Activated CD4-positive, alpha-beta T cell treated with anti-CD3 and anti-CD28 coated beads, Interleukin-2, amount 10 ng/mL, durations not matched to agents 7 days and 5 days (primary cell): ENCODE results near the gene SIGLEC5. TPM values are rescaled to one million over a fixed set of nuclear protein-coding genes. Genes with fewer than 3 reads are reported as not detected.

ENCODE experiments used
- CTCF ChIA-PET: fragments of 350-600 bp; sonication (Branson Sonifier 250); formaldehyde crosslinking; loops from one replicate; lab custom pipeline; 2021; ENCODE audit warnings: antibody characterized with exemption; lab: Charles Lee
- POLR2A ChIA-PET: fragments of 350-600 bp; sonication (Branson Sonifier 250); formaldehyde crosslinking; loops from one replicate; lab custom pipeline; 2021; ENCODE audit warnings: antibody characterized with exemption; lab: Charles Lee
- DNase-seq: peaks from one replicate; pipeline ENCODE4 v3.0.0-alpha.2; 2020
- H3K27ac Mint-ChIP-seq: one replicate; pipeline ENCODE4 v1.8.0; 2021; ENCODE audit warnings: mild to moderate bottlenecking, moderate library complexity, mixed read lengths
- H3K27me3 Mint-ChIP-seq: one replicate; pipeline ENCODE4 v1.8.0; 2021; ENCODE audit warnings: mixed read lengths
- H3K36me3 Mint-ChIP-seq: one replicate; pipeline ENCODE4 v1.8.0; 2021; ENCODE audit warnings: low read depth, mixed read lengths
- H3K4me1 Mint-ChIP-seq: one replicate; pipeline ENCODE4 v1.8.0; 2021; ENCODE audit warnings: mixed read lengths
- H3K4me3 Mint-ChIP-seq: one replicate; pipeline ENCODE4 v1.8.0; 2021; ENCODE audit warnings: mild to moderate bottlenecking, moderate library complexity, mixed read lengths
- H3K9me3 Mint-ChIP-seq: one replicate; pipeline ENCODE4 v1.8.0; 2021; ENCODE audit warnings: mixed read lengths
- total RNA-seq, 2 experiments: library from RNA; stranded (reverse); gene quantifications; one replicate each; pipeline ENCODE4 v1.2.3, GENCODE V29; 2021

SIGLEC5 gene
- total RNA-seq, 2 experiments from 2014 or later = not detected

GRCh38 chr19:51614789-51615188 lies 15.4 kb downstream of the SIGLEC5 start:
- DNase-seq = no peak
- Mint-ChIP-seq H3K36me3 (no peaks in the 10 kb centered on the region), H3K9me3 (peaks cover 7% of the 10 kb centered on the region), H3K4me1 (no peaks in the 10 kb centered on the region), H3K27me3 (peaks cover 9% of the 10 kb centered on the region), H3K4me3 (no peak overlapping the region), H3K27ac (no peak overlapping the region)
- ChIA-PET CTCF (interaction anchor here (1.2 kb wide), 1 partner anchor 19 kb away, joined by 3 read pairs; no protein-coding TSS in a partner anchor), POLR2A (no interaction called here)

GRCh38 chr19:51610576-51610975 lies 19.6 kb downstream of the SIGLEC5 start:
- Mint-ChIP-seq H3K27ac (no peak overlapping the region), H3K9me3 (peaks cover 11% of the 10 kb centered on the region), H3K4me3 (no peak overlapping the region), H3K36me3 (no peaks in the 10 kb centered on the region), H3K4me1 (peaks cover 19% of the 10 kb centered on the region), H3K27me3 (peaks cover 4% of the 10 kb centered on the region)
- ChIA-PET CTCF (no interaction called here), POLR2A (no interaction called here)
- no peak for DNase-seq

- Mint-ChIP-seq H3K9me3 (peaks cover 10% of the 10 kb centered on the region), H3K27me3 (peaks cover 12% of the 10 kb centered on the region), H3K4me1 (peaks cover 19% of the 10 kb centered on the region), H3K27ac (no peak overlapping the region), H3K36me3 (no peaks in the 10 kb centered on the region), H3K4me3 (no peak overlapping the region)
- CTCF ChIA-PET = no interaction called here
- DNase-seq = peak; percentile 76
- POLR2A ChIA-PET = no interaction called here
These were observed 22.2 kb downstream of the SIGLEC5 start for GRCh38 chr19:51607920-51608562.

GRCh38 chr19:51607077-51607476 lies 23.1 kb downstream of the SIGLEC5 start:
- H3K27ac Mint-ChIP-seq = no peak overlapping the region
- no peak for DNase-seq
- no peak overlapping the region for H3K4me3 Mint-ChIP-seq
- no peaks in the 10 kb centered on the region for H3K36me3 Mint-ChIP-seq
- POLR2A ChIA-PET = no interaction called here
- peaks cover 6% of the 10 kb centered on the region for H3K9me3 Mint-ChIP-seq
- CTCF ChIA-PET = no interaction called here
- H3K27me3 Mint-ChIP-seq = peaks cover 16% of the 10 kb centered on the region
- H3K4me1 Mint-ChIP-seq = peaks cover 19% of the 10 kb centered on the region

DNA sequence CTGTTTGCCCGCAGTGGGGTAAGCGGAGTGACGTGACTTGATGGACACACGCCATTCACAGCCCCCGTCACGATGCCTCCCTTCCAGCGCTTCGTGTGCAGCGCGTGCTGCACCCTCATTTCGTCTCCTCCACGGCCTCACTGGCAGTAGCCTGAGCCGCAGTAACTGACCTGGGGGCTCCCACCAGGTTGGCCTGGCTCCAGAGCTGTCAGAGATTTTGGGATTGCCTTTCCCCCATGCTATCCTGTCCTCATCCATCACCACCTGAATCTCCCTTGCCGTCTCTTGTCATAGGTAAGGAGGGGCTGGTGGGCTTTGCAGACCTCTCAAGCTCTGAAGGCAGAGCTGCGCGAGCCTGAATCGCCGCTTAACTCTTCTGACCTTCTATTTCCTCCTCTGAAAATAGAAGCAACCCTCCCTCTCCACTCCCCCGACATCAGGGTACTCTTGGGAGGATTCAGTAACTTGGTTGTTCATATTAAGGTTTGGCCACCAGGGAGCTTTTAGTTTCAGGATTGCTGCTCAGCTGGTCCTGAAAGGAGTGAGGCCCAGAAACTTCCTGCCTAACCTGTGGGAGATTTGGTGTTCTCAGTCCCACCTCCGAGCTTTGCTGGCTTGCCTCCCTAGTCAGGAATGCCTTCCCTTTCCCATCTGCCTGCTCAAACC lies 27.9 kb downstream of the SIGLEC5 start:
- no peak overlapping the region for H3K4me3 Mint-ChIP-seq
- H3K9me3 Mint-ChIP-seq = peaks cover 2% of the 10 kb centered on the region
- ChIA-PET POLR2A (no interaction called here), CTCF (no interaction called here)
- peaks cover 25% of the 10 kb centered on the region for H3K27me3 Mint-ChIP-seq
- H3K27ac Mint-ChIP-seq = no peak overlapping the region
- no peak for DNase-seq
- no peaks in the 10 kb centered on the region for H3K36me3 Mint-ChIP-seq
- peaks cover 12% of the 10 kb centered on the region for H3K4me1 Mint-ChIP-seq

DNA sequence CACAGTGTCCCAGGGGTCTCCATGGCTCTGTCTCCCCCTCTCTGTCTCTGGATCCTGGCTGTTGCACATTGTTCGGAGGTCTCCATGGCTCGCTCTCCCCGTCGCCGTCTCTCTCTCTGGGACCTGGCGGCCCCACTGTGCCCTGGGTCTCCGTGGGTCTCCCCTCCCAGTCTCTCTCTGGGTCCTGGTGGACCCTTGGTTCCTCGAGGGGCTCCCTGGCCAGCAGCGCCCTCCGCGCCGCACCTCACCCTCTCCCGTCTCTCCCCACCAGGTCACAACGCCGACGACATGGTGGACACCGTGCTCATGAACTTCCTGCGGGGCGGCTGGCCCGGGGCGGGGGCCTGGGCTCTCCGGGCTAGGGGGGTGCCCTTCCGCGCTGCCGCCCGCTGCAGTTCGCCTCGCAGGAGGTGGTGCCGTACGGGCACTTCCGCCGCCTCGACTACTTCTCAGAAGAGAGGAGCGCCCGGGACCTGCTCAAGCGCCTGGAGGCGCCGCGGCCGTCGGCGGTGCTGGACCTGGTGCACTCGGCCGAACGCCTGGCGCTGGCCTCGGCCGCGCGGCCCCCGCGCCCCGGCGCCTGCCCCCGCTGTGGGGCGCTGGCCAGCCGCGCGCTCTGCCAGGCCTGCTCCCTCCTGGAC lies 29.1 kb downstream of the SIGLEC5 start:
- no peak for DNase-seq
- ChIA-PET POLR2A (interaction anchor here (0.6 kb wide), 1 partner anchor 120 kb away, joined by 3 read pairs; no protein-coding TSS in a partner anchor), CTCF (no interaction called here)
- Mint-ChIP-seq H3K4me1 (no peaks in the 10 kb centered on the region), H3K9me3 (peaks cover 4% of the 10 kb centered on the region), H3K27ac (no peak overlapping the region), H3K36me3 (no peaks in the 10 kb centered on the region), H3K4me3 (no peak overlapping the region), H3K27me3 (peaks cover 25% of the 10 kb centered on the region)

DNA sequence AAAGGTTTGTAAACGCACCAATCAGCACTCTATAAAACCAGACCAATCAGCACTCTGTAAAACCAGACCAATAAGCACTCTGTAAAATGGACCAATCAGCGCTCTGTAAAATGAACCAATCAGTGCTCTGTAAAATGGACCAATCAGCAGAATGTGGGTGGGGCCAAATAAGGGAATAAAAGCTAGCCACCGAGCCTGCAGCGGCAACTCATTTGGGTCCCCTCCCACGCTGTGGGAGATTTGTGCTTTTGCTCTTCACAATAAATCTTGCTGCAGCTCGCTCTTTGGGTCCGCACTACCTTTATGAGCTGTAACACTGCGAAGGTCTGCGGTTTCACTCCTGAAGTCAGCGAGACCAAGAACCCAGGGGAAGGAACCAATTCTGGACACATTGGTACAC lies 31.1 kb downstream of the SIGLEC5 start:
- Mint-ChIP-seq H3K4me3 (no peak overlapping the region), H3K27me3 (peaks cover 20% of the 10 kb centered on the region), H3K27ac (no peak overlapping the region), H3K4me1 (peaks cover 12% of the 10 kb centered on the region), H3K9me3 (peaks cover 4% of the 10 kb centered on the region), H3K36me3 (peaks cover 3% of the 10 kb centered on the region)
- CTCF ChIA-PET = interaction anchor here (0.9 kb wide), 1 partner anchor 58 kb away, joined by 3 read pairs; no protein-coding TSS in a partner anchor
- DNase-seq = no peak
- POLR2A ChIA-PET = no interaction called here

DNA sequence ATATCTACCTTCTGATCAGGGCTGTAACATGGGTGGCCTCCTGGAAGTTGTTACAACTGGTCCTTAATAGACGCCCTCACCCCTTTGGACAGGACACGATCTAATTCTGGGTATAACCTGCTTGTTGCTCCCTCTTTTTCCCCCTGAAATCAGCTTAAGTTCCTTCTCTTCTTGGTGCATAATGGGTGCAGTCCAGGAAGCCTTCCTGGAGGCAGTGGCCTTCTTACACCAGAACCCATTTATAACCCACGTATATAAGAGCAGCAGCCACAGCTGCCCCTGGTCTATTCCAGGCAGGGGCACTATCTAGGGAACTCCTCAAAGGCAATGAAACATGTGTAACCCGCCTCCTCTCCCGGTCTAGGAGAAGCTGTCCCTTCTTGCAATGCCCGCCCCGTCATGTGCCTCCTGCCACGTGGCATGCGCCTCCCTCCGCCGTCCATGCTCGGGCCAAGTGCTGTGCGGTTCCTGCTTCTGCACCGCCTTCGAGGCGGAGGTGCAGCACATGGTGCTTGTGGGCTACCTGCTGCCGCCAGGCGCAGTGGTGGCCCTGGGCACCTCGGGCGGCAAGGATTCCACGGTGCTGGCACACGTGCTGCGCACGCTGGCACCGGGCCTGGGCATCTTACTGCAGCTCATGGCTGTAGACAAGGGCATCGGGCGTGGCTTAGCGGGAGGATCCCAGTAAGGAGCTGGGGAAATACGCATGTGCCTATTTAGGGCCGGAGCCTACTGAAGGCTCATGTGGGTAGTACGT lies 31.9 kb downstream of the SIGLEC5 start:
- CTCF ChIA-PET = interaction anchor here (0.9 kb wide), 1 partner anchor 59 kb away, joined by 3 read pairs; no protein-coding TSS in a partner anchor
- H3K4me3 Mint-ChIP-seq = no peak overlapping the region

DNA sequence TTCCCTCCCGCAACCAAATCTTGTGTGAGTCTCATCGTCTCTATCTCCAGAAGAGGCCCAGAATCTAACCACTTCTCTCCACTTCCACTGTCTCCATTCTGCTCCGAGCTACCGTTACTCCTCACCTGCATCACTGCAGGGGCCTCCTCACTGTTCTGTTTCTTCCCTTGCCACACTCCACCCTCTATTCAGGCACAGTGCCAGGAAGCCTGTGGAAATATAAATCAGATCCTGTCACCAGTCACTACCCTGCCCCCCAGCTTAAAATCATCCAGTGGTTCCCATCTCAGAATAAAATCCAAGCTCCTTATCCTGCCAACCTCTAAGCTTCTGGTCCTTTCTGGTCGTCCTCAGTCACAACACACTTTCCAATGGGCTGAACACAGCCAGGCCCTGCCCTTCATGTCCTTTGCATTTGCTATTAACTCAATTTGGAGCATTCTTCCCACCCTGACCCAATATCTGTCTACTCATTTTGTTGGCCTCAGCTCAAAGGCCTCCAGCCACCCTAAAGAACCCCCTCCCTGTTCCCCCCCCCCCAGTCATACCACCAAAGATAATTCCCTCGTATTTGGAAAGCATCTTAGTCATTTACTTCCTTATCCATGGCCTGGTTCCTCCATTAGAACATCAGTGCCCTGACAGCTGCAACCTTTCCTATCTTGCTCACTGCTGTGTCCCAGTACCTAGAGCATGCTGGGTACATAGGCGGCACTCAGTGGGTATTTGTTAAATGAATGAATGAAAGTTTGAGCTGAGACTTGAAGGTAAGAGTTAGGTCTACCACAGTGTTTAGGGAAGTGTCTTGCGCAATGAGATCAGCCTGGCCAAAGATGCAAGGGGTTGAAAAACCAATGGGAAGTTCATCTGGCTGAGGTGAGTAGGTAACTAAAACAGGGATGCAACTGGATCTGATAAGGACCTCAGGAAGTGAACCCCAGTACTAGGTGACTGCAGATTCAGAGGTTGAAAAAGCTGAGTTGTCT lies 34.7 kb downstream of the SIGLEC5 start:
- Mint-ChIP-seq H3K27ac (no peak overlapping the region), H3K4me1 (peaks cover 22% of the 10 kb centered on the region)
- DNase-seq = no peak

More for the DNA sequence above, 31.9 kb downstream of the SIGLEC5 start:
- H3K36me3 Mint-ChIP-seq = peaks cover 3% of the 10 kb centered on the region
- DNase-seq = no peak
- peaks cover 18% of the 10 kb centered on the region for H3K4me1 Mint-ChIP-seq
- peaks cover 4% of the 10 kb centered on the region for H3K9me3 Mint-ChIP-seq
- POLR2A ChIA-PET = no interaction called here
- H3K27ac Mint-ChIP-seq = no peak overlapping the region
- H3K27me3 Mint-ChIP-seq = peaks cover 20% of the 10 kb centered on the region

DNA sequence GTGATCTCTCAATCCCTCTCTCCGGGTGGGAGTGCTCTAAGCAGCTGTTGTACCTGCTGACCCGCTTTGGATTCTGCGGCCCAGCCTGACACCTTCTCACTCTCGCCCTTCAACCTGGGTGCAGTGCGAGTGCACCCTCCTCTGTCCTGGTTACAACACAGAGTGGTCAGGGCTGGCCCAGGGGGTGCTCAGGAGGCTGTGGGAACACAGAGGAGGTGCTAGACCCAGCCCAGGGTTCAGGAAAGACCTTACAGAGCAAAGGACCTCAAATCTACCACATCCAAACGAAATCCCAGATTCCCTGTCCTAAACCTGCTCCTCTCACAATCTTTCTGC lies 35.5 kb downstream of the SIGLEC5 start:
- Mint-ChIP-seq H3K4me3 (peak overlapping the region; percentile 91), H3K27ac (peak overlapping the region; percentile 93), H3K9me3 (peaks cover 8% of the 10 kb centered on the region), H3K36me3 (peaks cover 8% of the 10 kb centered on the region), H3K4me1 (peaks cover 22% of the 10 kb centered on the region), H3K27me3 (peaks cover 1% of the 10 kb centered on the region)
- DNase-seq = no peak
- CTCF ChIA-PET = interaction anchor here (1.3 to 2.2 kb wide), 2 partner anchors 24 to 109 kb away, joined by 3 to 6 read pairs; partner anchors contain the start of gene ZNF175
- POLR2A ChIA-PET = no interaction called here

More for the DNA sequence above, 34.7 kb downstream of the SIGLEC5 start:
- CTCF ChIA-PET = interaction anchor here (2.2 kb wide), 1 partner anchor 24 kb away, joined by 6 read pairs; the partner anchor contains the start of gene ZNF175
- Mint-ChIP-seq H3K9me3 (peaks cover 7% of the 10 kb centered on the region), H3K27me3 (peaks cover 9% of the 10 kb centered on the region), H3K4me3 (peak overlapping the region; percentile 91), H3K36me3 (peaks cover 8% of the 10 kb centered on the region)
- POLR2A ChIA-PET = no interaction called here

- H3K27ac Mint-ChIP-seq = peak overlapping the region; percentile 93
- DNase-seq = peak; percentile 98
- H3K36me3 Mint-ChIP-seq = peaks cover 13% of the 10 kb centered on the region
- ChIA-PET CTCF (interaction anchor here (0.6 to 2.2 kb wide), 3 partner anchors 23 to 185 kb away, joined by 3 to 6 read pairs (median 4); partner anchors contain the start of gene ZNF175), POLR2A (no interaction called here)
- no peaks in the 10 kb centered on the region for H3K27me3 Mint-ChIP-seq
- peaks cover 13% of the 10 kb centered on the region for H3K9me3 Mint-ChIP-seq
- H3K4me1 Mint-ChIP-seq = peaks cover 22% of the 10 kb centered on the region
- peak overlapping the region; percentile 91 for H3K4me3 Mint-ChIP-seq
These were observed 36.0 kb downstream of the SIGLEC5 start for GRCh38 chr19:51593969-51594773.
